Measurements from ENCODE around the gene FGFRL1.
A peak's percentile ranks its signal among the peaks of the same experiment; 100 is the strongest.

The FGFRL1 gene

DNA sequence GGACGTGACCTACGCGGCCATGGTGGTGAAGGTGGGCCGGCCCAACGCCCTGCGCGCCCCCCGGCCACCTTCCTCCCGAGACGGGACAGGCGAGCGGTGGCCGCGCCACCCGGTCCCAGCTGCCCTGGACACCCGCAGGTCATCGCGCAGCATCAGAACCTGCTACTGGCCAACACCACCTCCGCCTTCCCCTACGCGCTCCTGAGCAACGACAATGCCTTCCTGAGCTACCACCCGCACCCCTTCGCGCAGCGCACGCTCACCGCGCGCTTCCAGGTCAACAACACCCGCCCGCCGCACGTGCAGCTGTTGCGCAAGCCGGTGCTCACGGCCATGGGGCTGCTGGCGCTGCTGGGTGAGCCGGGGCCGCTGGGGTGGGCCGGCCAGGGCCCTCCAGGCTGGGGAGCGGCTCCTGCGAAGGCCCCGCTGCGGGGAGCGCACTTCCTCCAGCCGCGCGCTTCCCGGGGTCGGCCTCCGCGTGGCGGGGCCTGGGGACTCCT is 9.2 kb upstream of the FGFRL1 start:
- Histone ChIP-seq H3K4me3 (no peak overlapping the region), H3K27ac (no peak overlapping the region)

DNA sequence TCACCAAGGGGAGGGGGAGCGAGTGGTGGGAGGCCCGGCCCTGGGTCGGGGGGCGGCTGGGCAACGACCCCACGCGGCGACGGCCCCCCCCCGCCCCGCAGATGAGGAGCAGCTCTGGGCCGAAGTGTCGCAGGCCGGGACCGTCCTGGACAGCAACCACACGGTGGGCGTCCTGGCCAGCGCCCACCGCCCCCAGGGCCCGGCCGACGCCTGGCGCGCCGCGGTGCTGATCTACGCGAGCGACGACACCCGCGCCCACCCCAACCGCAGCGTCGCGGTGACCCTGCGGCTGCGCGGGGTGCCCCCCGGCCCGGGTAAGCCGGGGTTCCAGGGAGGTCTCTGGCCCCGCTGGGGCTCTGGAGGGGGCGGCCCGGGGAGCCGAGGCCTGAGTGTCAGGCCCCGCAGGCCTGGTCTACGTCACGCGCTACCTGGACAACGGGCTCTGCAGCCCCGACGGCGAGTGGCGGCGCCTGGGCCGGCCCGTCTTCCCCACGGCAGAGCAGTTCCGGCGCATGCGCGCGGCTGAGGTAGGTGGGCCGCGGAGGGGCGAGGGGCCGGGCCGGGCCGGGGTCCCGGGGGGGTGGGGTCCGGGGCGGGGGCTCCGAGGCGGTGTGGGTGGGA is 8.7 kb upstream of the FGFRL1 start:
- H3K4me3 ChIP-seq, result no peak overlapping the region
- no peak overlapping the region for H3K27ac ChIP-seq

DNA sequence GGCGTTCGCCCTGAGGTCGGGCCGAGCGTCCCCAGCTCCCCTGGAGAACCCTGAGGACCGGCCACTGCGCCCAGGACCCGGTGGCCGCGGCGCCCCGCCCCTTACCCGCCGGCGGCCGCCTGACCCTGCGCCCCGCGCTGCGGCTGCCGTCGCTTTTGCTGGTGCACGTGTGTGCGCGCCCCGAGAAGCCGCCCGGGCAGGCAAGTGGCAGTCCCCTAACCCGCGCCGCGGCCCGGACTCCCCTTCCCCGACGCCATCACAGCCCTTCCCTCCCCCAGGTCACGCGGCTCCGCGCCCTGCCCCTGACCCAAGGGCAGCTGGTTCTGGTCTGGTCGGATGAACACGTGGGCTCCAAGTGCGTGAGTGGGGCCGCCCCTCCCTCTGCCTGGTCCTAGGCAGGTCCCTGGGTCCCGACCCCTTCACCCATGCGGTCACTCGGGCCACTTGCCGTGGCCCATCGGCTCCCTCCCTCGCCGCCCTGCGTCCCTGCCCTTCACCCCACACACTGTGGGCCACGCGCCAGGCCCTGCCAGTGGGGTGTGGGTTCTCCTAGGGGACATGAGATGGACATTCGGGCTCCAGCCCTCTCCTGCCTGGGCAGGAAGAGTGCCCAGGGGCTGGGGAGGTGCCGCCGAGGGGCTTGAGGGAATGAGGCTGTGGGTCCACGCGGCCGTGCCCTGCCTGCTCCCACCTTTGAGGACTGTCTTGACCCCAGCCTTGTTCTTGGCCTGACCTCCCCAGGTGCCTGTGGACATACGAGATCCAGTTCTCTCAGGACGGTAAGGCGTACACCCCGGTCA is 8.0 kb upstream of the FGFRL1 start:
- H3K27ac ChIP-seq, result no peak overlapping the region
- H3K4me3 ChIP-seq, result no peak overlapping the region

DNA sequence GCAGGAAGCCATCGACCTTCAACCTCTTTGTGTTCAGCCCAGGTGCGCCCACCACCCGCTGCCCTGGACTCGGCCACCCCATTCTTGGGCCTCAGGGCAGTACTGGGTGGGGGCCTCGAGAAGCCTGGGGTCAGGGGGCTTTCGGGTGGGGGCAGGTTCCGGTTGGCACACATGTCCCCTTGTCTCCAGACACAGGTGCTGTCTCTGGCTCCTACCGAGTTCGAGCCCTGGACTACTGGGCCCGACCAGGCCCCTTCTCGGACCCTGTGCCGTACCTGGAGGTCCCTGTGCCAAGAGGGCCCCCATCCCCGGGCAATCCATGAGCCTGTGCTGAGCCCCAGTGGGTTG is 7.4 kb upstream of the FGFRL1 start:
- no peak overlapping the region for H3K4me3 ChIP-seq

DNA sequence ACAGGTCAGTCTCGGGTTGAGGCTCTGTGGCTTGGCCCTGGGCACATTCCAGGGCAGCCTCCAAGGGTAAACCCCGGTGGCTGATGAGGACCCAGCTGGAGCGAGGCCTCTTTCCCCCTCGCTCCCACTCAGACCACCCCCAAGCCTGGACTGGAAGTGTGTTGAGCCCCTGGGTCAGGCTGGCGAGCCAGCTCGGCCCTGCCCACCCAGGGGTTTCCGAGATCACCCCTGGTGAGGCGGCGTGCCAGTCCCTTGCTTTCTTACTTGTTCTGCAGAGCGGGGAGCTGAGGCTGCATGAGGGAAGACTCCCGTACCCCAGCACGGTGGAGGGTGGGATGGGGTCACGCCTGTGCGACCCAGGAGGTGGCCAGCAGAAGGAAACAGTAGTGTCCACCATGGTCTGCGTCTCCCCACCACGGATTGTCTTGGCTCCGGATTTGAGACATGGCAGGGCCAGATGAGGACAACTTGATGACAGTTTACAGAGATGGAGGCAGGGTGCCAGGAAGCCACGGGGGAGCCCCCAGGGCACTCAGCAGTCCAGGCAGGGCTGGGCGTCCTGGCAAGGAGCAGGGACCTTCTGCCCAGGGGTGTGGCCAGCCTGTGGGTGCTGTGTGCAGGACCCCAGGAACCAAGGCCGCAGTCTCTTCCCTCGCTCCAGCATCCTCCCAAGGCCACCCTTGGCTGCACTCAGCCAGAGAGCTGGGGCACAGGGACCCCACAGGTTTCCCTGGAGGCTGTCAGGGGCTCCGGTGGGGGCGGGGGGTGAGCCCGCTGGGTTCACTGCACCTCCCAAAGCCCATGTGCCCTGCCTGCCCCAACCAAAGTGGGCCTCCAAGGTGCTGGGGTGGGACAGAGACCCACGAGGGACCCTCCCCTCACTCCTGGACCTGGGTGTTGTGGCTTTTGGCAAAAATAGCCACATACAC is 6.6 kb upstream of the FGFRL1 start:
- no peak overlapping the region for H3K27ac ChIP-seq
- H3K4me3 ChIP-seq, result no peak overlapping the region

More for the DNA sequence above, 7.4 kb upstream of the FGFRL1 start:
- H3K27ac ChIP-seq, result no peak overlapping the region

DNA sequence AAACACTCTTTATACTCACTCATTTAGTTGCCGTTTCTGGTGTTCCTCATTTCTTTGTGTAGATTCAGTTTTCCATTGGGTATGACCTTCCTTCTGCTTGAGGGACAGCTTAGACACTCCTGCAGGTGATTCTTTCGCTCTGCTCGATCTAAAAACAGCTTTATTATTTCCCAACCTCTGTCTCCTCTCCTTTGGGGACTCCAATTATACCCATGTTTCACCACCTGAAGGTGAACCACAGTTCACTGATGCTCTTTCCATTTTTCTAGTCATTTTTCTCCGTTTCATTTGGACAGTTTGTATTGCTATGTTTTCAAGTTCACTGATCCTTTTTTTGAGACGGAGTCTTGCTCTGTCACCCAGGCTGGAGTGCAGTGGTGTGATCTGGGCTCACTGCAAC is 4.6 kb upstream of the FGFRL1 start:
- Histone ChIP-seq H3K27ac (no peak overlapping the region), H3K4me3 (no peak overlapping the region)

DNA sequence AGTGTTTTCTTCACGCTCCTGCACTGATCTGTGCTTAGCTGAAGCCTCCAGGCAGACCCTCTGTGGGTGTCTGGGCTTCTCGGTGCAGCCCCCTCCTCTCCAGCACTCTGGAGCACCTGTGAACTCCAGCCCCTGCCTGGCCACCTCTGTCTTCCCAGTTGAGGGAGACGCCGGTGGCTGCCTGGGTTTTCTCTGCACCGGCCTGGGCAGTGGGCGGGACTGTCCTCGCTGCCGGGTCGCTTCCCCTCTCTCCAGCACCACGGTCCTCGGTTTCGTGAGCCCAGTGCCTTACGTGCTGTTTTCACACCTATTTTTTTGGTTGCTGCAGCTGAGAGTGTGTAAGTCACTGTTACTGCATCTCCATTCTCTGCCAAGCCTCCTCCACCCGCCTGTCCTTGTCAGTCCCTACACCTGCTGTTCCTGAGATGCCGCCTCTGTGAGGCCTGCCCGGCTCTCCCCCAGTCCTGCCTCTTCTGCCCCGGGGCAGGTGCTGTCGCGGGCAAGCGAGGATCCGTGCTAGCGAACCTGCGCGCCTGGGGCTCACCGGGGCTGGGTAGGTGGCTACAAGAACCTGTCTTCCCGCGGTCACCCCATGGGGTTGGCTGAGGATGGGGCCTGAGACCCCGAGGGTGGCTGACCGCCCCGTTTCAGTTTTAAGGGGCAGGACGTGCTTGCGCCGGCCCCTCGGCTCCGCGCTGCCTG is 2.4 kb upstream of the FGFRL1 start:
- peak overlapping the region in 6 of 21 experiments; percentile 32 to 78 (median 50) for H3K27ac ChIP-seq
- H3K4me3 ChIP-seq, result peak overlapping the region; percentile 42 to 59 (median 52)

DNA sequence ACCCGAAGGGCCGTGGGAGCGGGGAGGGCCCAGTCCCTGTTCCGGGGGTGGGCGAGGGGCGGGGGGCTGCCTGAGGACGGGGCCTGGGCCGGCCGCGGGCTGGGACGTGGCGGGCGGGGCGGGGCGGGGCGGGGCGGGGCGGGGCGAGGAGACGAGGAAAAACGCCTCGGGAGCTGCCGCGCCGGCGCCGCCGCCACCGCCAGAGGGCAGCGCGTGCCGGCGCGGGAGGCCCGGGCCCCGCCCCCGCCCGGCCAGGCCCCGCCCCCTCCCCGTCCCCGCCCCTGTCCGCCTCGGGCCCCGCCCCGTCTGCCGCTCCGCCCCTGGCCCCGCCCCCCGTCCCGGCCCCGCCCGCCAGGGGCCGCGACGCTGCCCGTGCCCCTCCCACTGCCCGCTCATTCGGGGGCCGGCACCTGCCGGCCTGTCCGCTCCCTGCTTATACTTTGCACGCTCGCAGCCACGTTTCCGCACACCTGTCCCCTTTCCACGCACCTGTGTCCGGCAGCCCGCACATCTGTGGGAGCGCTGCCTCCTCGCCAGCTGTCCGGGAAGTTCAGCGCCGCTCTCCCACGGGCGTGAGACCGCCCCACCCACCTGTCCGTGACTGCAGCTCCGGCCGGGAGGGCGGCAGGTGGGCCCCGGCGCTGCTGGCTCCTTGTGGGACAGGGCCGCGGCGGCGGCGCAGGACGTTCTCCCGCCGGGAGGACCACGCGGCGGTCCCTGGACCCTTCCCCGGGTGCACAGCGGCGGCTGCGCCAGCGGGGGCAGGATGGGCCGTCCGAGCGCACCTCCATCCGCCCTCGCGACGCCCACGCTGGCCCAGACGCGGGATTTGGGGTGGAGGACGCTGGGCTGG is 1.7 kb upstream of the FGFRL1 start:
- Histone ChIP-seq H3K27ac (peak overlapping the region in 17 of 21 experiments; percentile 22 to 86 (median 71)), H3K4me3 (peak overlapping the region; percentile 46 to 59 (median 52))

DNA sequence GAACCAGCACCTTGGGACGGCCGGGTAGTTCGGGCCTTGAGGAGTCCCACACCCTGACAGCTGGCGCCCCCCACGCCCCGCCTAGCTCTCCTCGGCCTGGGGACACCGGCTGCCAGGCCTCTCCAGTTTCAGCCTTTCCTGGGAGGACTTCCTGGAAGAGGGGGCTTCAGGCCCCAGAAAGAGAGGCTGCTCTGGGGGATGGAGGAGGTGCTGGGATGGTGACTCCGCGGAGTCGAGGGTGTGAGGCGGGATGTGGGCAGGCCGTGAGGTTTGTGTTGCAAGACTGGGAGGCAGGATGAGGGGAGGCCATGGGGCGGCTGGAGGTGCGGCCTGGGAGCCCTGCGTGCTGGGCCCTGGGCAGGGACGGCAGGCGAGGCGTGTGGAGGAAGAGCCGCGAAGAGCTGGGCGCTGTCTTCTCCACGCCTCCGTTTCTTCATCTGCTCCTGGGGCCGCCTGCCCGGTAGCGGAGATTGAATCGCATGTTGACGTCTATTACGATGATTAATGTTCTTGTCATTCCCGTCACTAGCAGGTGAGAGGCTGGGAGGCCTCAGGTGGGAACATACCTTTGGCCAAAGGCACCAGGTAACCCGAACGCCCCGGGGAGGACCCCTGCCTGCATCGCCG is 918 bp upstream of the FGFRL1 start:
- Histone ChIP-seq H3K27ac (peak overlapping the region; percentile 22 to 86 (median 70)), H3K4me3 (peak overlapping the region; percentile 33 to 57 (median 52))

DNA sequence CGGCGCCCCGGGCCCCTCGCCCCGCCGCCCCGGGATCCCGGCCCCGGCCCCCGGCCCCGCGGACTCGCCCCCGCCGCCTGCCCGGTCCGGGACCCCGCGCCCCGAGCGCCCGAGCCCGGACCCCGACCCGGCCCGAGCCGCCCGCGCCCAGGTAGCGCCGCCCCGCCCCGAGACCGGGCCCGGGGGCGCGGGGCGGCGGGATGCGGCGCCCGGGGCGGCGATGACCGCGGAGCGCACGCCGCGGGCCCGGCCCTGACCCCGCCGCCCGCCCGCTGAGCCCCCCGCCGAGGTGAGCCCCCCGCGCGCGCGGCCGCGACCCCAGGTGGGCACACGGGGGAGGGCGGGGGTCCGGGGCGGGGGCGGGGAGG is 224 bp downstream of the FGFRL1 start:
- Histone ChIP-seq H3K27ac (no peak overlapping the region), H3K4me3 (peak overlapping the region in 4 of 7 experiments; percentile 39 to 57 (median 49))

DNA sequence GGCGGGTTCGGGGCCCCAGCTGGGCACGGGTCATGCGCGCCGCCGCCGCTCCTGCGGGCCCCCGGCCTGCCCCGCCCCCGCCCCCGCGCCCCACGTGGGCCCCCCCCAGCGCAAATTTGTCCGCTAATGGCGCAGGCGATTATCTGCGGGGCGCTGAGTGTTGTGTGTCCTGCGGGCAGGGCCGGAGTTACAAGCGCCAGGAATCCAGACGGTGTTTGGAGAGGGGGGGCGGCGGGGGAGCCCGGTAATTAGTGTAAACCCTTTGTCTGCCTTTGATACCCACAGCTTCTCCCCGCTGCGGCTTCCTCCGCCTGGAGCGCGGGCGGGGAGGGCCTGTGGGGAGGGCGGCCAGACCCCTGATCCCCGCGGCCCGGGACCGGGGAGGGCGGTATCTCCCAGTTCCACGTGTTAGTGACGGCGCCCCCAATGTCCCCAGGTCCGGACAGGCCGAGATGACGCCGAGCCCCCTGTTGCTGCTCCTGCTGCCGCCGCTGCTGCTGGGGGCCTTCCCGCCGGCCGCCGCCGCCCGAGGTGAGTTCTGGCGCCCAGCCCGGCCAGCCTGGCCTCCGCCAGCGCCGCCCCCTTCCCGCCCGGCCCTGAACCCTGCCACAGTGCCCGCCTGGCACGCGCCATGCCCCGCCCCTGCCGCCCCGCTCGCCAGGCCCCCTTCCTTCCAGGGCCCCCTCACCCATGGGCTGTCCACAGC is 761 bp downstream of the FGFRL1 start:
- H3K27ac ChIP-seq, result peak overlapping the region in 6 of 21 experiments; percentile 18 to 57 (median 35)
- peak overlapping the region; percentile 30 to 49 (median 38) for H3K4me3 ChIP-seq

DNA sequence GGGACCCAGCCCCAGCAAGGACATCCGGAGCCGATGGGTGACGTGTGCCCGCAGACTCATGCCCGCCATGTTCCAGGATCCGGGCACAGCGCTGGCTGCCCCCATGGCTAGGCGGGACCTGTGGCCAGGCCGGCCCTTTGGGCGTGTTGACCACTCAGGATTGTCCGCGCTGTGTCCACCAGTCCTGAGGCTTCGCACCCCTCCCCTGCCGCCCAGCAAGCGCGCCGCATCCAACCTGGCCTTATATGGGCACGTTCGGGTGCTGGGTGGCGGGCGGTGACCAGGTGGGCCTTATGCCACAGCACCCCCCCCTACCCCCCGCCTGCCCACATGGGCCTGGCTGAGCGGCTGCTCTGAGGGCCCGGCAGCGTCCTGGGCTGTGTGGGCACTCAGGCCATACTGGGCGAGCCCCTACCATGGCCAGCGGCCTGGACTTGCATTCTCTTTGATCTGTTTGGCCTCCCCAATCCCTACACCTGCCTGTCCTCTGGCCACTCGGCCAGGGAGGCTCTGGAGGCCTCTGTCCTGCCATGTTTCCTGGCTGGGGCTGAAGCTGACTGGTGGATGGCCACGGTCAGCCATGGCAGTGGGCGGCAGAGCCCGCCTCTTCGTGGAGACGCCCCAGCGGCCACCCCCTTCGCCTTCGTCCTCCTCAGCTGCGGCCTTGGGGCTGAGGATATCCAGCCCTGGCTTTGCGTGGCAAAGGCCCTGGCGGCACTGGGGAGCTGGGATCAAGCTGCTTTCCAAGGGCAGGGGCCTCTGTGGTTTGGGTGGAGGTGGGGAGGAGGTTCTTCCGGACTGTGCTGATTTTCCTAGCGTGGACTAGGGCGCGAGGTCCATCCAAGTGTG is 2.0 kb downstream of the FGFRL1 start:
- H3K27ac ChIP-seq, result no peak overlapping the region

DNA sequence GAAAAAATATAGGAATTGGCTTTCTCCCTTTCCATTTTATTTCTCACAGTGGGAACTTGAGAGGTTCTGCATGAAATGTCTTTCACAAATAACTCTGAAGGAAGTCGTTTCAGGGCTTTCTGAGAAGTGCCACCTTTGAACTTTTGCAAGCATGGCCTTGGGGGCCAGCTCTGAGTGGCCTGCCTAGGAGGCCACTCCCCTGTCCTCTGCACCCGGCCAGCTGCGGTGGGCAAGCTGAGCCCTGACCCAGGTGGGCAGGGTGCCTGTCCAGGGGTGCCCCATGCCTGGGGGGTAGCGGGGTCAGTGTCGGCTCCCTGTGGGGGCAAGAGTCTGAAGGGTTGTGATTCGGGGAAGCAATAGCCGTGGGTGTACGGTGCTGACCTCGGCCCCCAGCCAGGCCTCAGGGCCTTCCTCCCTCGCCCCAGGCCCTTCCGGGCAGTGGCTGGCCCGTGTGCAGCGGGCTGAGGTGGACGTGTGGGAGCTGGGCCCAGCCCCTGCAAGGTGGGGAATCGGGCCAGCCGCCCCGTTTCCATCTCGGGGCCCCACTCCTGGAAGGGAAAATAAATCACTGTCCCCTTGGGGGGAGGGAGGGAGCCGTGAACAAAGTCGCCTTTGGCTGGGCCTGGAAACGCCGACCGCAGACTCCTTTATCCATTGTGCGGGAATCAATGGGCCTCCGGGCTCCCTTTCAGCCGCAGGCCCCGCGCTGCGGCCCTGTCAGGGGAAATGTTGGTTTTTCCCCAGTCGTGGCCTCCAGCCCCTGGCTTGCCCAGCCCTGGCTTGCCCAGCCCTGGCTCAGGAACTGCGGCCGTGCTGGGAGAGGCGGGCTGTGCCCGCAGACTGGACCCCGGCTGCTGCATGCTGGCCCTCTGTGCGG is 3.1 kb downstream of the FGFRL1 start:
- Histone ChIP-seq H3K4me3 (no peak overlapping the region), H3K27ac (no peak overlapping the region)

More for the DNA sequence above, 2.0 kb downstream of the FGFRL1 start:
- no peak overlapping the region for H3K4me3 ChIP-seq

DNA sequence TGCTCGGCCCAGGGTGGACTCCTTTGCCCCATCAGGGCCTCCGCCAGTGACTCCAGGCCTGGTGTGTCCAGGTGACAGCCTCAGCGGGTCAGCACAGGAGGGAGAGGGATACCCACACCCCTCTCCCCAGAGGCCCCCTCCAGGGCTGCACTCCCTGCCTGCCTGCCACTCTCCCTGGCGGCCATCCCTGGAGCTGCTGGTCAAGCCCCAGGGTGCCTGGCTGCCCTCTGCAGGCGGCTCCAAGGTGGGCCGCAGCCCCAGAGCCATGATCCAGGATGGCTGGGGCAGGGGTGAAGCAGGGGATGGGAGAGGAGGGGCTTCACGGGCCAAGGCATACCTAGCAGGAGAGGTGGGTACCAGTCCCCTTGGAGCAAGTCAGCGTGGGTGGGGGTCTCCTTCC is 3.8 kb downstream of the FGFRL1 start:
- no peak overlapping the region for H3K27ac ChIP-seq

DNA sequence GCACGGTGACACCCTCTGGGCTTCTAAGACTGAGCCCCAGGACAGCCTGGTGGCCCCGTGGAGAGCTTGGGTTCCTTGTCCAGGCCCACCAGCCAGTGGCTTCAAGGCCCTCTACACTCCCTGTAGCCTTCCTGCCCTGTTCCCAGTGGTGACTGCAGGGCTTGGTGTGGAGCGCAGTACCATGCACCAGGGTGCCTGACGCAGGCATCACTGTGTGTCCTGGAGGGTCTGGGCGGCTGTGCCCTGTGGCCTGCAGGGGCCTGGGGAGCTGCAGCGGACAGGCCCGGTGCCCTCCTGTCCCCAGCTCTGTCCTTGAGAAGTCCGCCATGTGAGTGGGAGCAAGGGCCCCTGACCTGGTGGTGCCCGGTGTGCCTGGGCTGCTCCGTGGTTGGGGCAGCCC is 4.3 kb downstream of the FGFRL1 start:
- no peak overlapping the region for H3K27ac ChIP-seq

More for the DNA sequence above, 3.8 kb downstream of the FGFRL1 start:
- H3K4me3 ChIP-seq, result no peak overlapping the region

DNA sequence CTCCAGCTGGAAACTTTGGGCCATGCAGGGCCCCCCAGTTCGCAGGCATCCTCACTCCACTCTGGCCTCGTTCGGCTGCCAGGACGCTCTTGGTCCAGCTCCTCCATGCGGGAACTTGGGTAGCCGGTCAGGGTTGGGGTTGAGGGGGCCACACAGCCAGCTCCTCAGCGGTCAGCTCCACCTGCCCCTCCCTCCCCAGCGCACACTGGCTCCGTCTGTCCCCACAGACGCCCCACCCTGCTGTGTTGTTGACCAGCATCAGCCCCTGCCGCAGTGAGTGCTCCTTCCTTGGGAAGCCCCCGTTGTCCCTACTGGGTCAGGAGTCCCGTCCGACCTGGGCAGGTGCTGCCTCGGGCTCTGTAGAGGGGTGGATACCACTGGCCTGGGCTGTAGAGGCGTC is 5.8 kb downstream of the FGFRL1 start:
- Histone ChIP-seq H3K27ac (no peak overlapping the region), H3K4me3 (no peak overlapping the region)

More for the DNA sequence above, 4.3 kb downstream of the FGFRL1 start:
- no peak overlapping the region for H3K4me3 ChIP-seq

Data from skin epidermis (tissue), 12 donors.